ENCODE results near the gene OR5K2.

Gene OR5K2

DNA sequence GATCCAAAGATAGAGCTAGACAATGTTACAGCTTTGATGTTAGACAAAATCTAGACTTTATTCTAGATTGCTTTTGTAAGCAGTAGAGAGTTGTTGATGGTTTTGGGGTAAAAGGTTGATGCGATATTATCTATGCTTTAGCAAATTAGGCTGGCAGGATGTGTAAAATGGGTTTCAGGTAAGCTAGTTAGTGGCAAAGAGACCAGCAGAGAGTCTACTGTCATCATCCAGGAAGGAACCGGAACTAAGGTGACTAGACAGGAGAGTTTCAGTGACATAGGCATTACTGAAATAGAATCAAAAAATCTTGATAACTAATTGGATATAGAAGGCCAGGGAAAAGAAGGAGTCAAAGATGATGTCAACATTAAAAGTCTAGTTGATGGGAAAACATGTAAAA lies 11.1 kb downstream of the OR5K2 start:
- TF ChIP-seq, protein P1, sequence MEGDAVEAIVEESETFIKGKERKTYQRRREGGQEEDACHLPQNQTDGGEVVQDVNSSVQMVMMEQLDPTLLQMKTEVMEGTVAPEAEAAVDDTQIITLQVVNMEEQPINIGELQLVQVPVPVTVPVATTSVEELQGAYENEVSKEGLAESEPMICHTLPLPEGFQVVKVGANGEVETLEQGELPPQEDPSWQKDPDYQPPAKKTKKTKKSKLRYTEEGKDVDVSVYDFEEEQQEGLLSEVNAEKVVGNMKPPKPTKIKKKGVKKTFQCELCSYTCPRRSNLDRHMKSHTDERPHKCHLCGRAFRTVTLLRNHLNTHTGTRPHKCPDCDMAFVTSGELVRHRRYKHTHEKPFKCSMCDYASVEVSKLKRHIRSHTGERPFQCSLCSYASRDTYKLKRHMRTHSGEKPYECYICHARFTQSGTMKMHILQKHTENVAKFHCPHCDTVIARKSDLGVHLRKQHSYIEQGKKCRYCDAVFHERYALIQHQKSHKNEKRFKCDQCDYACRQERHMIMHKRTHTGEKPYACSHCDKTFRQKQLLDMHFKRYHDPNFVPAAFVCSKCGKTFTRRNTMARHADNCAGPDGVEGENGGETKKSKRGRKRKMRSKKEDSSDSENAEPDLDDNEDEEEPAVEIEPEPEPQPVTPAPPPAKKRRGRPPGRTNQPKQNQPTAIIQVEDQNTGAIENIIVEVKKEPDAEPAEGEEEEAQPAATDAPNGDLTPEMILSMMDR (conservative IDR thresholded peaks at IDR 0.05; ENCODE audit: low read depth, low read length): no peak
- no peak overlapping the region for H3K4me3 ChIP-seq (ENCODE audit: low read length)
- no peak for DNase-seq (ENCODE audit: low read depth)

DNA sequence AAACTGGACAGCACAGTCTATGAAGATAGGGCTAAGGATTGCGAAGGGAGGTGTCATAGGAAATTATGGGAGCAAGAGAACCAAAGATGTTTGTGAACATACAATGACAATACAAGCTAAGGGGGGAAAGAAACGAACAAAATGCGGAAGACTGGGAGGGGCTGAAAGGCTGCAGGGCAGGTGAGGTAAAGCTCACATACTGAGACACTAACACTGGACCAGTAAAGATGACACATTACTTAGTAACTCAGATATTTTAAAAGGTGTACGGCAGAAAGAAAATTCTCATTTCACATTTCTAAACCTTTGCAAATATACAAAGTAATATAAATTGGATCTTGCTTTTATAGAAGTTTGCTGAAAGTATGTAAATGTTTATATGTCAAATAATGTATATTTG lies 15.1 kb downstream of the OR5K2 start:
- TF ChIP-seq, protein P1 (conservative IDR thresholded peaks at IDR 0.05; ENCODE audit: low read depth, low read length): no peak
- no peak overlapping the region for H3K4me3 ChIP-seq (ENCODE audit: low read length)
- no peak for DNase-seq (ENCODE audit: low read depth)

DNA sequence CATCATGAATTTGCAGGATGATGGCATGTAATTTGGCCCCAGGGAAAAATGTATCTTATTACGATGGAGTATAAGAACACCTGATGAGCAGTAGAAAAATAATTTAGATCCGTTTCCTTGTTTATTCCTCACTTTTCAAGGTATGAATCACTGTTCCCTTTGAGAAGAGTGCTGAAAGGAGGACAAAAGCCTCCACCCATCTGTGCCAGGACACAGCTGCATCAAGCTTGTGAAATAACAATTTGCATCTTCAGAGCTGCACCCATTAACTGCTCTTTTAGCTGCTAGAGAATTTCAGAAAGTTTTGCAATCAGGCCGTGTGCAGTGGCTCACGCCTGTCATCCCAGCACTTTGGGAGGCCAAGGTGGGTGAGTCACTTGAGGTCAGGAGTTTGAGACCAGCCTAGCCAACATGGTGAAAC lies 15.6 kb downstream of the OR5K2 start:
- TF ChIP-seq, protein P1 (conservative IDR thresholded peaks at IDR 0.05; ENCODE audit: low read depth, low read length): no peak
- no peak for DNase-seq (ENCODE audit: low read depth)

DNA sequence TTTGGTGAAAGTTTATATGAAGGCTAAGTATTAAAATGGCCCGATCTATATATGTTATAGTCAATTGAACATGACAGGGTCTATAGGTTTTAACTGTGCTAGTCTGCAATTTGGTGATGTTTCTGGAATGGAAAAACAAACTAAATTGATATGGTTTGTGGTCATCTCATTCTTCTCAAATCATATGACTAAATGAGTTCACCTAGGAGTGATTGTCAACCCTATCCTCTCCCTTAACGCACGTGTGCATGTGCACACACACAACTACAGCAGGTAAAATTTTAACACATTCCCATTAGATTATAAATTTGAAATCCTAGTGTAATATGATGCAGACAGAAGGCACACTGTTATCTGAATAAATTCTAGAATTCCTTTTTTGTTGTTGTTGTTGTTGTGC lies 16.3 kb downstream of the OR5K2 start:
- TF ChIP-seq, protein P1 (conservative IDR thresholded peaks at IDR 0.05; ENCODE audit: low read depth, low read length): no peak

More for the DNA sequence above, 15.6 kb downstream of the OR5K2 start:
- no peak overlapping the region for H3K4me3 ChIP-seq (ENCODE audit: low read length)

DNA sequence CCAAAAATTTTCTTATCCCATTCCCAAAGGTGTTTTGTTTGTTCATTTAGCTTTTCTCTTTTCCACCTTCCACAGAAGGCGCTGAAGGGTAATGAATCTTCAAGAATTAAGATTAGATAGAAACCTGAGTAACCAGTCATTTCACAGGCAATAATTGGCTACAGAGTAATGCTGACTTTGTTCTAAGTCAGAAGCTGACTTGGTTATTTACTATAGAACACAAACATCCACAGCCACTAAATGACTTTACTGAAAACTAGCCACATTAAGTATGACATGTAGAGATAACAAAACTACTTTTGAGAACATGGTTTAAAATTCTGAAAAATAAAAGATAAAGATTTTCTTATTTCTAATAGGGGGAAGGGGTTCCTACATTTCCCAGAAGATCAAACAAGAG lies 17.5 kb downstream of the OR5K2 start:
- TF ChIP-seq, protein P1 (conservative IDR thresholded peaks at IDR 0.05; ENCODE audit: low read depth, low read length): no peak
- H3K4me3 ChIP-seq (ENCODE audit: low read length): no peak overlapping the region
- no peak for DNase-seq (ENCODE audit: low read depth)

More for the DNA sequence above, 16.3 kb downstream of the OR5K2 start:
- no peak for DNase-seq (ENCODE audit: low read depth)
- no peak overlapping the region for H3K4me3 ChIP-seq (ENCODE audit: low read length)

DNA sequence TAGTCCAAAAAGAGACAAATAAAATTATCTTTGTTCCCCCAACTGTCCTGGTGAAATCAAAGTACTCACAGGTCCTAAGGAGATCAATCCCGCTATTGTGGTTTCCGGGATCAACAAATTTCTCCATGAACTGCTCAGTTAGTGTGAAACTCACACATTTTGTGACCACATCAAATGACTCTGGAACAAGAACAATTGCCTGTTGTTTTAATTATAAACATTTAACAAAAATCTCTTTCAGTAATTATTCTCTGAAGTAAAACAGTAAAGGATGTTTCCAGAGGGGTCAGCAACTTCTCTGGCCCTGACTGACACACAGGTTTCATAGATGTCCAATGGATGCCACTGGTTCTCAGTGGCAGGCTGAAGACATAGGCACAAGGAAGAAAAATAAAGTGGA lies 21.3 kb downstream of the OR5K2 start:
- H3K4me3 ChIP-seq (ENCODE audit: low read length): no peak overlapping the region
- DNase-seq (ENCODE audit: low read depth): no peak
- TF ChIP-seq, protein P1 (conservative IDR thresholded peaks at IDR 0.05; ENCODE audit: low read depth, low read length): no peak

DNA sequence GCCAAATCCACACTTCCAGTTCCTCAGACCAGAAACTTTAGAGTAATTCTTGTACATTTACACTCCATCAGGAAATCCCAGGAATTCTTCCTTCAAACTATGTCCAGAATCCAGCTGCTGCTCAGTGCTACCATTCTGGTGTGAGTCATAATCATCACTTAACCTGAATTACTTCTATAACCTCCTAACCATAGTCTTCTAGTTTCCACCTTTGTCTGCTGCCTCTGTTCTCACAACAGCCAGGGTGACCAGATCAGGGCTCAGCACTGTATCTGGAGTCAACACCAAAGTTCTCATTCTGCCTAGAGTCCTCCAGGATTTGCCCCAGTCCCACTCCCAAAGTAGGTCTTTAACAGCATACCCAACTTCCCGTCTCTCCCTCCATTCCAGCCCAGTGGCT lies 21.9 kb downstream of the OR5K2 start:
- H3K4me3 ChIP-seq (ENCODE audit: low read length): no peak overlapping the region
- no peak for DNase-seq (ENCODE audit: low read depth)
- TF ChIP-seq, protein P1 (conservative IDR thresholded peaks at IDR 0.05; ENCODE audit: low read depth, low read length): no peak
